Thyroid gland (tissue), 4 donors: Measurements from ENCODE around the gene CDHR2.

ENCODE experiments used
- CTCF ChIP-seq, 6 experiments: fragments of 200-600 bp in 3 of 6; fragments of 450-650 bp in 3 of 6; sonication (generic) in 3 of 6; IDR thresholded peaks; one replicate each; pipeline ENCODE4 v1.5.1; 2016 to 2019; ENCODE audit warnings: antibody characterized with exemption in 6 of 6, mild to moderate bottlenecking in 2 of 6, inconsistent platforms in 1 of 6, moderate library complexity in 1 of 6
- POLR2A ChIP-seq, 2 donors: fragments of 450-650 bp; IDR thresholded peaks; one replicate each; pipeline ENCODE4 v1.6.1; 2017; ENCODE audit warnings: antibody characterized with exemption in 2 of 2, mild to moderate bottlenecking in 2 of 2, moderate library complexity in 1 of 2

GRCh38 chr5:176581361-176581760 lies 32.2 kb downstream of the CDHR2 start:
- no peak for TF ChIP-seq CTCF (IDR thresholded peaks at IDR 0.05)
- TF ChIP-seq POLR2A (IDR thresholded peaks at IDR 0.05): no peak
